IMR-90 (cell line): Measurements from ENCODE around the gene LRP1B. TPM values are rescaled to one million over a fixed set of nuclear protein-coding genes. Genes with fewer than 3 reads are reported as not detected.

ENCODE experiments used
- ATAC-seq: fragments of 200-7000 bp; cut with Tn5 transposase; 2 replicates; pipeline ENCODE4 v1.9.1; 2020; ENCODE audit warnings: low read depth, mild to moderate bottlenecking, moderate library complexity
- BruUV-seq: library from RNA; stranded (reverse); fragments of 400-500 nt; replicated peaks from 2 replicates; lab custom pipeline; 2021; lab: Mats Ljungman, UMichigan
- CTCF ChIA-PET: fragments of 300-600 bp; formaldehyde crosslinking; extraction: SDS; loops from one replicate; lab custom pipeline; 2021; ENCODE audit warnings: antibody characterized with exemption; lab: Yijun Ruan, JAX
- POLR2A ChIA-PET: fragments of 300-600 bp; sonication (Branson Sonifier 250); formaldehyde crosslinking; loops from one replicate; lab custom pipeline; 2022; ENCODE audit warnings: antibody characterized with exemption; ENCODE audit not compliant: unreplicated experiment; lab: Charles Lee
- DNase-seq: peaks from one replicate; pipeline ENCODE4 v3.0.0; 2013
- H2AFZ ChIP-seq: replicated peaks from 2 replicates; pipeline ENCODE3; 2013; ENCODE audit warnings: low read length, mild to moderate bottlenecking; ENCODE audit not compliant: poor library complexity
- H2AK5ac ChIP-seq: 2 replicates; pipeline ENCODE4 v1.6.1; 2013; ENCODE audit warnings: low read depth, low read length, inconsistent platforms
- H2AK9ac ChIP-seq: replicated peaks from 2 replicates; pipeline ENCODE3; 2013; ENCODE audit warnings: mild to moderate bottlenecking, low read depth, low read length, moderate library complexity; ENCODE audit not compliant: poor library complexity
- H2BK120ac ChIP-seq: 2 replicates; pipeline ENCODE4 v1.6.1; 2013; ENCODE audit warnings: low read depth, low read length, inconsistent platforms
- H2BK15ac ChIP-seq: 3 replicates; pipeline ENCODE4 v1.6.1; 2013; ENCODE audit warnings: low read depth, low read length, inconsistent platforms
- H2BK20ac ChIP-seq: 2 replicates; pipeline ENCODE4 v1.6.1; 2013; ENCODE audit warnings: low read depth, mild to moderate bottlenecking, inconsistent platforms, low read length, moderate library complexity
- H2BK5ac ChIP-seq: 2 replicates; pipeline ENCODE4 v1.6.1; 2013; ENCODE audit warnings: mild to moderate bottlenecking, low read depth, low read length, inconsistent platforms; ENCODE audit not compliant: poor library complexity, severe bottlenecking
- H3K14ac ChIP-seq: replicated peaks from 2 replicates; pipeline ENCODE4 v1.6.1; 2013; ENCODE audit warnings: low read depth, low read length, inconsistent platforms
- H3K18ac ChIP-seq: 2 replicates; pipeline ENCODE4 v1.6.1; 2013; ENCODE audit warnings: low read depth, low read length, control low read depth
- H3K23ac ChIP-seq: 2 replicates; pipeline ENCODE4 v1.6.1; 2013; ENCODE audit warnings: low read depth, low read length, inconsistent platforms
- H3K27ac ChIP-seq: 2 replicates; pipeline ENCODE4 v1.5.1; 2013; ENCODE audit warnings: mild to moderate bottlenecking, control low read depth, low read length; ENCODE audit not compliant: insufficient read depth
- H3K27me3 ChIP-seq: 2 replicates; pipeline ENCODE4 v1.6.1; 2013; ENCODE audit warnings: low read length; ENCODE audit not compliant: control insufficient read depth, insufficient read depth
- H3K36me3 ChIP-seq: 2 replicates; pipeline ENCODE4 v1.6.1; 2013; ENCODE audit warnings: low read length, mixed read lengths; ENCODE audit not compliant: control insufficient read depth, insufficient read depth
- H3K4ac ChIP-seq: 2 replicates; pipeline ENCODE4 v1.6.1; 2013; ENCODE audit warnings: low read depth, low read length, inconsistent platforms
- H3K4me1 ChIP-seq: 2 replicates; pipeline ENCODE4 v1.6.1; 2013; ENCODE audit warnings: low read length, mixed read lengths; ENCODE audit not compliant: control insufficient read depth, insufficient read depth
- H3K4me2 ChIP-seq: 2 replicates; pipeline ENCODE4 v1.6.1; 2013; ENCODE audit warnings: low read depth, mild to moderate bottlenecking, control low read depth, low read length, moderate library complexity
- H3K4me3 ChIP-seq: 2 replicates; pipeline ENCODE4 v1.5.1; 2013; ENCODE audit warnings: low read depth, mild to moderate bottlenecking, control low read depth, low read length, moderate library complexity; ENCODE audit not compliant: insufficient read depth
- H3K56ac ChIP-seq: 2 replicates; pipeline ENCODE4 v1.6.1; 2013; ENCODE audit warnings: low read length, inconsistent platforms; ENCODE audit not compliant: insufficient read depth; ENCODE audit errors: extremely low read depth
- H3K79me1 ChIP-seq, 2 experiments: 2 replicates each; pipeline ENCODE4 v1.6.1; 2013; ENCODE audit warnings: low read length in 2 of 2, inconsistent platforms in 1 of 2, low read depth in 1 of 2
- H3K9ac ChIP-seq: 2 replicates; pipeline ENCODE4 v1.6.1; 2013; ENCODE audit warnings: low read depth, low read length, control low read depth
- H3K9me1 ChIP-seq: 2 replicates; pipeline ENCODE4 v1.6.1; 2013; ENCODE audit warnings: low read length, inconsistent platforms; ENCODE audit not compliant: insufficient read depth
- H3K9me3 ChIP-seq: 2 replicates; pipeline ENCODE4 v1.6.1; 2013; ENCODE audit warnings: low read length; ENCODE audit not compliant: control insufficient read depth, insufficient read depth
- H4K20me1 ChIP-seq: 2 replicates; pipeline ENCODE4 v1.6.1; 2013; ENCODE audit warnings: low read length, inconsistent platforms; ENCODE audit not compliant: insufficient read depth
- H4K5ac ChIP-seq: 2 replicates; pipeline ENCODE4 v1.6.1; 2013; ENCODE audit warnings: mild to moderate bottlenecking, low read depth, low read length, control low read depth
- H4K8ac ChIP-seq, 2 experiments: 2 replicates each; pipeline ENCODE4 v1.6.1; 2013; ENCODE audit warnings: low read depth in 2 of 2, low read length in 2 of 2, control low read depth in 1 of 2, inconsistent platforms in 1 of 2
- H4K91ac ChIP-seq: 2 replicates; pipeline ENCODE4 v1.6.1; 2013; ENCODE audit warnings: low read depth, low read length, inconsistent platforms; ENCODE audit not compliant: insufficient read depth
- CEBPB ChIP-seq: IDR thresholded peaks from 2 replicates; pipeline ENCODE4 v1.6.1; 2012; ENCODE audit warnings: low read depth, low read length, improper control_type of control experiment
- FOS ChIP-seq: fragments of 150-350 bp; IDR thresholded peaks from 2 replicates; pipeline ENCODE4 v1.6.1; 2016; ENCODE audit warnings: low read depth, low read length
- POLR2A ChIP-seq: IDR thresholded peaks from 2 replicates; pipeline ENCODE4 v1.6.1; 2012; ENCODE audit warnings: mild to moderate bottlenecking, low read depth, low read length
- RCOR1 ChIP-seq: IDR thresholded peaks from 2 replicates; pipeline ENCODE4 v1.6.1; 2012; ENCODE audit warnings: mild to moderate bottlenecking, low read length, improper control_type of control experiment; ENCODE audit not compliant: insufficient replicate concordance
- SMC3 ChIP-seq: fragments of 150-350 bp; IDR thresholded peaks from 2 replicates; pipeline ENCODE4 v1.6.1; 2016; ENCODE audit warnings: low read depth, mild to moderate bottlenecking, antibody characterized with exemption, low read length, moderate library complexity
- WGBS, 2 experiments: methylation state at CpG; one replicate each; pipeline versions ENCODE4 v1.1.5 to v1.1.7; 2013; ENCODE audit warnings: missing lambda C conversion rate in 2 of 2; ENCODE audit not compliant: insufficient read length in 1 of 2; ENCODE audit errors: extremely low coverage in 2 of 2; 5-methylcytosine and 5-hydroxymethylcytosine counted together
- dilution Hi-C: fragments of 300-500 bp; cut with HindIII; formaldehyde crosslinking; loops from one replicate; pipeline ENCODE4 v1.14.3; 2018; ENCODE audit warnings: low sequenced_read_pairs; ENCODE audit not compliant: unreplicated experiment
- in situ Hi-C: fragments of 300-500 bp; cut with MboI; formaldehyde crosslinking; loops from 3 replicates; pipeline ENCODE4 v1.14.3; 2019; ENCODE audit warnings: low sequenced_read_pairs, inconsistent platforms, mixed read lengths
- intact Hi-C: fragments of 100-400 bp; cut with micrococcal nuclease; formaldehyde crosslinking; loops from 2 replicates; pipeline ENCODE4 v1.10.0; 2022
- polyA plus RNA-seq, 3 experiments: library from polyadenylated mRNA; depleted of rRNA; stranded (reverse); fragments of >200 nt; gene quantifications; 2 replicates each; pipeline ENCODE4 v1.2.3, GENCODE V29; 2012; ENCODE audit warnings: low replicate concordance in 1 of 3
- total RNA-seq: library from RNA; depleted of rRNA; stranded (reverse); fragments of >200 nt; gene quantifications from 2 replicates; pipeline ENCODE4 v1.2.3, GENCODE V29; 2012

The LRP1B gene
- total and polyA plus RNA-seq, 2 of the 4 experiments (the other 2 are of a cell fraction) = under 0.01 to 0.02 TPM

- in situ Hi-C loops = no loop called here
- H3K9ac ChIP-seq = no peak overlapping the region
- H3K27ac ChIP-seq = no peak overlapping the region
- H3K23ac ChIP-seq = no peak overlapping the region
- intact Hi-C loops = no loop called here
- no peak overlapping the region for H2AK5ac ChIP-seq
- no peaks in the 10 kb centered on the region for H3K9me1 ChIP-seq
- no peak overlapping the region for H4K5ac ChIP-seq
- ChIA-PET POLR2A (no interaction called here), CTCF (no interaction called here)
- H3K18ac ChIP-seq = no peak overlapping the region
- dilution Hi-C loops = no loop called here
- no peak overlapping the region for H2AK9ac ChIP-seq
- no peak overlapping the region for H2BK20ac ChIP-seq
- no peak overlapping the region for H2AFZ ChIP-seq
- H4K8ac ChIP-seq = no peak overlapping the region
- TF ChIP-seq FOS (no peak), SMC3 (no peak), CEBPB (no peak), RCOR1 (no peak), POLR2A (no peak)
- H3K79me1 ChIP-seq = no peaks in the 10 kb centered on the region
- no peak overlapping the region for H2BK5ac ChIP-seq
- H3K36me3 ChIP-seq = no peaks in the 10 kb centered on the region
- H3K4me1 ChIP-seq = no peaks in the 10 kb centered on the region
- no peaks in the 10 kb centered on the region for H3K27me3 ChIP-seq
- H4K91ac ChIP-seq = no peak overlapping the region
- no peak for ATAC-seq
- no peak for DNase-seq
- no peaks in the 10 kb centered on the region; the same call in 1 of the 2 replicates for H3K9me3 ChIP-seq
- H4K20me1 ChIP-seq = no peaks in the 10 kb centered on the region
- H3K4me2 ChIP-seq = no peak overlapping the region
- no peak overlapping the region for H3K56ac ChIP-seq
- H2BK120ac ChIP-seq = no peak overlapping the region
- WGBS, 2 experiments = no CpG with 5 or more reads among the region's 1 CpG
- no peak overlapping the region for H3K4me3 ChIP-seq
- H2BK15ac ChIP-seq = no peak overlapping the region
- H3K14ac ChIP-seq = no peak overlapping the region
- no peak overlapping the region for H3K4ac ChIP-seq
- no TSS peak for BruUV-seq
Measured at GRCh38 chr2:140242889-140243288, 1887.9 kb downstream of the LRP1B start.
